ENCODE measurements around the gene SRPX2.
"Not testable (repeated sequence)": the region's sequence is repeated elsewhere in the genome, so short reads cannot be mapped to it uniquely, and the experiment has no call there.

SRPX2 gene

GRCh38 chrX:100717363-100717762, 73.4 kb downstream of the SRPX2 start:
- H3K4me2 ChIP-seq (ENCODE audit: low read length), result no peak overlapping the region
- H4K20me1 ChIP-seq (ENCODE audit: control insufficient read depth, insufficient read depth, low read depth, low read length), result no peaks in the 10 kb centered on the region
- H3K4me1 ChIP-seq (ENCODE audit: control insufficient read depth, low read length), result no peaks in the 10 kb centered on the region
- H3F3A ChIP-seq (ENCODE audit: control insufficient read depth, insufficient read depth), result no peaks in the 10 kb centered on the region
- H3K27ac ChIP-seq (ENCODE audit: low read depth, low read length), result no peak overlapping the region
- TF ChIP-seq EZH2phosphoT487 (IDR thresholded peaks at IDR 0.05; ENCODE audit: borderline replicate concordance, low read length), result no peak
- TF ChIP-seq, protein P1, sequence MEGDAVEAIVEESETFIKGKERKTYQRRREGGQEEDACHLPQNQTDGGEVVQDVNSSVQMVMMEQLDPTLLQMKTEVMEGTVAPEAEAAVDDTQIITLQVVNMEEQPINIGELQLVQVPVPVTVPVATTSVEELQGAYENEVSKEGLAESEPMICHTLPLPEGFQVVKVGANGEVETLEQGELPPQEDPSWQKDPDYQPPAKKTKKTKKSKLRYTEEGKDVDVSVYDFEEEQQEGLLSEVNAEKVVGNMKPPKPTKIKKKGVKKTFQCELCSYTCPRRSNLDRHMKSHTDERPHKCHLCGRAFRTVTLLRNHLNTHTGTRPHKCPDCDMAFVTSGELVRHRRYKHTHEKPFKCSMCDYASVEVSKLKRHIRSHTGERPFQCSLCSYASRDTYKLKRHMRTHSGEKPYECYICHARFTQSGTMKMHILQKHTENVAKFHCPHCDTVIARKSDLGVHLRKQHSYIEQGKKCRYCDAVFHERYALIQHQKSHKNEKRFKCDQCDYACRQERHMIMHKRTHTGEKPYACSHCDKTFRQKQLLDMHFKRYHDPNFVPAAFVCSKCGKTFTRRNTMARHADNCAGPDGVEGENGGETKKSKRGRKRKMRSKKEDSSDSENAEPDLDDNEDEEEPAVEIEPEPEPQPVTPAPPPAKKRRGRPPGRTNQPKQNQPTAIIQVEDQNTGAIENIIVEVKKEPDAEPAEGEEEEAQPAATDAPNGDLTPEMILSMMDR (IDR thresholded peaks at IDR 0.05; ENCODE audit: low read depth, low read length, poor library complexity, severe bottlenecking), result no peak
- no peaks in the 10 kb centered on the region for H3K79me2 ChIP-seq (ENCODE audit: control insufficient read depth, low read length)
- no peaks in the 10 kb centered on the region for H3K9me2 ChIP-seq (replicated peaks; ENCODE audit: control insufficient read depth, low read length)
- H3K4me3 ChIP-seq (ENCODE audit: low read length), result no peak overlapping the region
- no peaks in the 10 kb centered on the region for H3K27me3 ChIP-seq (ENCODE audit: control insufficient read depth, low read length)
- no peaks in the 10 kb centered on the region for H3K9me3 ChIP-seq (ENCODE audit: control insufficient read depth, insufficient read depth, low read length)
- H3K36me3 ChIP-seq (ENCODE audit: control insufficient read depth, low read length), result no peaks in the 10 kb centered on the region

GRCh38 chrX:100719139-100719538, 75.1 kb downstream of the SRPX2 start:
- Histone ChIP-seq H3K4me1 (ENCODE audit: control insufficient read depth, low read length) (no peaks in the 10 kb centered on the region), H3K79me2 (ENCODE audit: control insufficient read depth, low read length) (no peaks in the 10 kb centered on the region), H3K27me3 (ENCODE audit: control insufficient read depth, low read length) (no peaks in the 10 kb centered on the region), H4K20me1 (ENCODE audit: control insufficient read depth, insufficient read depth, low read depth, low read length) (no peaks in the 10 kb centered on the region), H3K4me2 (ENCODE audit: low read length) (no peak overlapping the region), H3K4me3 (ENCODE audit: low read length) (no peak overlapping the region), H3F3A (ENCODE audit: control insufficient read depth, insufficient read depth) (no peaks in the 10 kb centered on the region), H3K9me3 (ENCODE audit: control insufficient read depth, insufficient read depth, low read length) (no peaks in the 10 kb centered on the region), H3K36me3 (ENCODE audit: control insufficient read depth, low read length) (no peaks in the 10 kb centered on the region), H3K9me2 (replicated peaks; ENCODE audit: control insufficient read depth, low read length) (no peaks in the 10 kb centered on the region), H3K27ac (ENCODE audit: low read depth, low read length) (no peak overlapping the region)
- TF ChIP-seq, protein P1 (IDR thresholded peaks at IDR 0.05; ENCODE audit: low read depth, low read length, poor library complexity, severe bottlenecking), result no peak
- TF ChIP-seq EZH2phosphoT487 (IDR thresholded peaks at IDR 0.05; ENCODE audit: borderline replicate concordance, low read length), result no peak

DNA sequence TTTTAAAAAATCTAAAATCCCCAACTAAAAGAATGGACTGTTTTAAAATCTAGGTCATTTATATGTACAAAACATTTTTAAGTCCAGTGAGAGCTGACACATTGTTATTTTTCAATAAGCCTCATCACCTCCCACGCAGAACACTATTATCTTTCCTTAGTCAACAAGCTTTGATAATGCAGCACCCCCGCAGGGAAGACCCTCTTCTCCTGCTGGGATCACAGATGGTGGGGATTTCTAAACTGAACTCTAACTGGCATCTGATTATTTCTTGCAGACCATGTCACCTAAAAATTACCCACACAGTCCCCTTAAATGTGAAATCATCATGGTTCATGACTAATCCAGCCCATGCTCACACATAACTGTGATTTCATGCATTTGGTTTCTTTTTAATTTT, 76.3 kb downstream of the SRPX2 start:
- Histone ChIP-seq H3K9me3 (ENCODE audit: control insufficient read depth, insufficient read depth, low read length) (no peaks in the 10 kb centered on the region), H3K27me3 (ENCODE audit: control insufficient read depth, low read length) (no peaks in the 10 kb centered on the region), H3K79me2 (ENCODE audit: control insufficient read depth, low read length) (no peaks in the 10 kb centered on the region), H4K20me1 (ENCODE audit: control insufficient read depth, insufficient read depth, low read depth, low read length) (no peaks in the 10 kb centered on the region), H3K4me2 (ENCODE audit: low read length) (no peak overlapping the region), H3F3A (ENCODE audit: control insufficient read depth, insufficient read depth) (no peaks in the 10 kb centered on the region), H3K4me3 (ENCODE audit: low read length) (no peak overlapping the region), H3K9me2 (replicated peaks; ENCODE audit: control insufficient read depth, low read length) (no peaks in the 10 kb centered on the region), H3K4me1 (ENCODE audit: control insufficient read depth, low read length) (no peaks in the 10 kb centered on the region), H3K36me3 (ENCODE audit: control insufficient read depth, low read length) (no peaks in the 10 kb centered on the region), H3K27ac (ENCODE audit: low read depth, low read length) (no peak overlapping the region)
- no peak for TF ChIP-seq EZH2phosphoT487 (IDR thresholded peaks at IDR 0.05; ENCODE audit: borderline replicate concordance, low read length)
- TF ChIP-seq, protein P1 (IDR thresholded peaks at IDR 0.05; ENCODE audit: low read depth, low read length, poor library complexity, severe bottlenecking), result no peak

DNA sequence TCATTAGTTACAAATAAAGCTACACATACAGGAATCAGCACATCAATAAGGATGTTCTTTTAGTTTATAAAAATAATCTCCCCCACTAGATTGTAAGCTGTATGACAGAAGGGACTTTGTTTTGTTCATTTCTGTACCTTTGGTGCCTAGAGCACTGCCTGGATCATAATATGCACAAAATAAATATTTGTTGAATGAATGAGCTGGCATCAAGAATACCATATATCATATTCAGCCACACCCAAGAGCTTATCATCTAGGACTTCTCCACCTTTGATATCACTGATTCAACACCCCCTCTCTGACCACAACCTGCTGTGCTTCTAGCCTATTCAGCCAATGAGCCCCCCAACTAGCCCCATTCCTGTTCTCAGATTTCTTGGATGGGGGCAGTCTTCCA, 77.3 kb downstream of the SRPX2 start:
- no peaks in the 10 kb centered on the region for H3K9me2 ChIP-seq (replicated peaks; ENCODE audit: control insufficient read depth, low read length)
- no peak overlapping the region for H3K4me2 ChIP-seq (ENCODE audit: low read length)
- H3K4me3 ChIP-seq (ENCODE audit: low read length), result no peak overlapping the region
- H3K27ac ChIP-seq (ENCODE audit: low read depth, low read length), result no peak overlapping the region
- H3K27me3 ChIP-seq (ENCODE audit: control insufficient read depth, low read length), result no peaks in the 10 kb centered on the region
- no peaks in the 10 kb centered on the region for H3F3A ChIP-seq (ENCODE audit: control insufficient read depth, insufficient read depth)
- no peak for TF ChIP-seq EZH2phosphoT487 (IDR thresholded peaks at IDR 0.05; ENCODE audit: borderline replicate concordance, low read length)
- TF ChIP-seq, protein P1 (IDR thresholded peaks at IDR 0.05; ENCODE audit: low read depth, low read length, poor library complexity, severe bottlenecking), result no peak
- H3K79me2 ChIP-seq (ENCODE audit: control insufficient read depth, low read length), result no peaks in the 10 kb centered on the region
- no peaks in the 10 kb centered on the region for H3K4me1 ChIP-seq (ENCODE audit: control insufficient read depth, low read length)
- no peaks in the 10 kb centered on the region for H3K36me3 ChIP-seq (ENCODE audit: control insufficient read depth, low read length)
- no peaks in the 10 kb centered on the region for H4K20me1 ChIP-seq (ENCODE audit: control insufficient read depth, insufficient read depth, low read depth, low read length)
- no peaks in the 10 kb centered on the region for H3K9me3 ChIP-seq (ENCODE audit: control insufficient read depth, insufficient read depth, low read length)

- not testable (repeated sequence) for H3K4me3 ChIP-seq (ENCODE audit: low read length); H3K9me2 ChIP-seq (replicated peaks; ENCODE audit: control insufficient read depth, low read length); H3K36me3 ChIP-seq (ENCODE audit: control insufficient read depth, low read length); H4K20me1 ChIP-seq (ENCODE audit: control insufficient read depth, insufficient read depth, low read depth, low read length); H3K27me3 ChIP-seq (ENCODE audit: control insufficient read depth, low read length); H3K27ac ChIP-seq (ENCODE audit: low read depth, low read length); H3K79me2 ChIP-seq (ENCODE audit: control insufficient read depth, low read length); H3K4me2 ChIP-seq (ENCODE audit: low read length); H3K4me1 ChIP-seq (ENCODE audit: control insufficient read depth, low read length); H3F3A ChIP-seq (ENCODE audit: control insufficient read depth, insufficient read depth); H3K9me3 ChIP-seq (ENCODE audit: control insufficient read depth, insufficient read depth, low read length)
Observed at GRCh38 chrX:100724006-100724405, 80.0 kb downstream of the SRPX2 start.

Measured in DOHH2 (cell line).